Measurements from ENCODE around the gene EEF2K.

EEF2K gene

GRCh38 chr16:22252317-22252716 lies 46.2 kb downstream of the EEF2K start:
- DNase-seq (ENCODE audit: low read depth) = no peak

GRCh38 chr16:22253272-22253671 lies 47.2 kb downstream of the EEF2K start:
- no peak for DNase-seq (ENCODE audit: low read depth)

- no peak for DNase-seq (ENCODE audit: low read depth)
These were observed 49.3 kb downstream of the EEF2K start for GRCh38 chr16:22255335-22255734.

- no peak for DNase-seq (ENCODE audit: low read depth)
These were observed 51.4 kb downstream of the EEF2K start for GRCh38 chr16:22257440-22257839.

GRCh38 chr16:22260490-22260889 lies 54.4 kb downstream of the EEF2K start:
- DNase-seq (ENCODE audit: low read depth) = no peak

GRCh38 chr16:22262460-22262859 lies 56.4 kb downstream of the EEF2K start:
- DNase-seq (ENCODE audit: low read depth) = no peak

GRCh38 chr16:22264786-22265185 lies 58.7 kb downstream of the EEF2K start:
- no peak for DNase-seq (ENCODE audit: low read depth)

GRCh38 chr16:22265351-22265750 lies 59.3 kb downstream of the EEF2K start:
- no peak for DNase-seq (ENCODE audit: low read depth)

- DNase-seq (ENCODE audit: low read depth) = no peak
These were observed 60.5 kb downstream of the EEF2K start for GRCh38 chr16:22266546-22266945.

- DNase-seq (ENCODE audit: low read depth) = no peak
These were observed 61.7 kb downstream of the EEF2K start for GRCh38 chr16:22267764-22268163.

GRCh38 chr16:22270525-22270924 lies 64.4 kb downstream of the EEF2K start:
- DNase-seq (ENCODE audit: low read depth) = no peak

GRCh38 chr16:22272870-22273650 lies 67.0 kb downstream of the EEF2K start:
- no peak for DNase-seq (ENCODE audit: low read depth)

- DNase-seq (ENCODE audit: low read depth) = no peak
These were observed 68.8 kb downstream of the EEF2K start for GRCh38 chr16:22274916-22275315.

- DNase-seq (ENCODE audit: low read depth) = no peak
These were observed 72.6 kb downstream of the EEF2K start for GRCh38 chr16:22278441-22279230.

GRCh38 chr16:22282254-22282892 lies 76.3 kb downstream of the EEF2K start:
- DNase-seq (ENCODE audit: low read depth) = no peak

GRCh38 chr16:22284637-22285036 lies 78.6 kb downstream of the EEF2K start:
- no peak for DNase-seq (ENCODE audit: low read depth)

GRCh38 chr16:22285080-22285479 lies 79.0 kb downstream of the EEF2K start:
- DNase-seq (ENCODE audit: low read depth) = no peak

- DNase-seq (ENCODE audit: low read depth) = no peak
These were observed 84.9 kb downstream of the EEF2K start for GRCh38 chr16:22291020-22291419.

- DNase-seq (ENCODE audit: low read depth) = no peak
These were observed 85.8 kb downstream of the EEF2K start for GRCh38 chr16:22291860-22292318.

GRCh38 chr16:22292320-22292719 lies 86.2 kb downstream of the EEF2K start:
- no peak for DNase-seq (ENCODE audit: low read depth)

GRCh38 chr16:22293137-22294106 lies 87.3 kb downstream of the EEF2K start:
- DNase-seq (ENCODE audit: low read depth) = no peak
